Hematopoietic multipotent progenitor cell treated with erythropoietin and hydrocortisone succinate and interleukin-3 and kit ligand, for 6 days (in vitro differentiated cells): ENCODE results near the gene NEK8.
"Not testable (repeated sequence)": the region's sequence is repeated elsewhere in the genome, so short reads cannot be mapped to it uniquely, and the experiment has no call there.

Experiments used
- DNase-seq: peaks from one replicate; pipeline ENCODE4 v3.0.0-alpha.2; 2015

NEK8 gene

DNA sequence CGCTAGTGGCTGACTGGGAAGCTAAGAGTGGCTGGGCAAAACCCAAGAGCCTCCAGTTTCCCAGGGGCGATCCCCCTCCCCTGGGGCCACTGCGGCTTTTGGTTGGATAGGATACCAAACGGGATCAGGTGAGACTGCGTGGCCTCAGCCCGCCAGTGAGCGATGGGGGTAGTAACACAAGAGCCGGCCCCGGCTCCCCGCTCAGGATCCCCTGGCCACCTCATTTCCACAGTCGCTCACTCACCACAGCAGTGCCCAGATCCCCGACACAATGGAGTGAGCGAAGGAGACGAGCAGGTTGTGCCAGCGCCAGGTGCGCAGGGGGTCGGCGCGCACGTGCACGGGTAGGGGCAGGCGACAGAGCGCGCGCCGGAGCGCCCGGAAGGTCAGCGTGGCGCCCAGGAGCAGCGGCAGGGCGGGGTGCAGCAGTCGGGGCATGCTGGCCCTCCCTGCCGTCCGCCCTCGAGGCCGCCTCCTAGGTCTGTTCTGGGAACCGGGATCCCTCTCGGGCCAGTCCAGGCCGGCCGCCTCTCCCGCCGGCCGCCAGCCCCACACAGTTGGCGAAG, 2.8 kb upstream of the NEK8 start:
- DNase-seq, result peak; percentile 88

DNA sequence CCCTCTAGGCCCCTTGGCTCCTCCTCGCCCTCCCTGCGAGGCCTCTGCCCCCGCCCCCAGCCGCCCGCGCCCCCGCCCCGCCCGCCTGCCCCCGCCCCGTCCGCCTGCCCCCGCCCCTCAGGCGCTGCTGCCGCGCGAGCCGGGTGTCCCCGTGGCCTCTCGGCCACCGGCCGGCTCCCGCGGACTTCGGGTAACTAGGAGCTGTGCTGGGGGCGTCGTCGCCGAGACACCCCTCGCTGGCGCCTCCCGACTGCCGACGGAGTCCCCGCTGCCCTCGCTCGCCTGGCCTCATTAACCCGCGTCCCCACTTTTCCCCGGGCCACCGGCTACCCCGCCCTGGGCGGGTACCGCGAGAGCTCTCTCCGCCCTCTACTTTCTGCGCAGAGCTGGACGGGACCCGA, 2.4 kb upstream of the NEK8 start, which contains the start of gene TLCD1:
TLCD1 (minus strand) TSS at position 8 of the 401 bp plus-strand sequence. CDS start 136 bp downstream, outside the sequence.
- DNase-seq, result peak; percentile 87

DNA sequence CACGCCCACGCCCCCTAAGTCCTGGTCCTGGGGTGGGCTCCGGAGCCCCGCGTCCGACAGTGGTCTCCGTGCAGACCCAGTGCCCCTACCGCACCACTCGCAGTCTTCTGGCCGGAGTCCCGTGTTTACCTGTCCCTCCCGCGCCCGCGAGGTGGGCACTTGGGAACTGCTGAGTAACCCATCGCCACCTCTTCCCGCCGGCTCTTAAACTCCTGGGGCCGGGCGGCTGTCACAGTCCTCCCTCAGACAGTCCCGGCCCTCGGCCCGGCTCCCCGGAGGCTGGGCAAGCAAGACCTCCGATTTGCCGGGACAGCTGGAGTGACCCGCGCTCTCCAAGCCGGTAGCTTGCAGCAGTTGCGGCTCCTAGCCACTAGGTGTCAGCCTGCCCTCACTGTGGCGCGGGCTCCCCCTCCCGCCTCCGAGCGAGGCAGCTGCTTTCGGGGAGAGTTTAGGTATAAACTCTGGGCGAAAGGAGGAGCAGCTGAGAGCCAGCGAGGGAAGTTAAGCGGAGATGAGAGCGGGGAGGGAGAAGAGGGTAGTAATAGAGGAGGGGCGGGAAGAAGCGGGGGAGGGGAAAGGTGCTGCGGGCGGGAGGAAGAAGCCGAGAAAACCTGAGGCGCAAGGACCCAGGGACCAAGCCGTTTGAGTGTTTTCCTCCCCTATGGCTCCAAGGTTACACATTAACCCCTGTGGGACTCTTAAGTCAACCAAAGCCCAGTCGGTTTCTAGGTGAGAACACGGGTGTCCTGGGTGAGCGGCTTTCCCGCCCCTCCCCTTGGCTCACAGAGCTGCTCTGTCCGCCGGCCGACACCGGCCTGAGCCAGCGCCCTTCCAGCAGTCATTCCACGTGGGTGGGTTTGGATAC, 1.7 kb upstream of the NEK8 start:
- peak; percentile 96 for DNase-seq

DNA sequence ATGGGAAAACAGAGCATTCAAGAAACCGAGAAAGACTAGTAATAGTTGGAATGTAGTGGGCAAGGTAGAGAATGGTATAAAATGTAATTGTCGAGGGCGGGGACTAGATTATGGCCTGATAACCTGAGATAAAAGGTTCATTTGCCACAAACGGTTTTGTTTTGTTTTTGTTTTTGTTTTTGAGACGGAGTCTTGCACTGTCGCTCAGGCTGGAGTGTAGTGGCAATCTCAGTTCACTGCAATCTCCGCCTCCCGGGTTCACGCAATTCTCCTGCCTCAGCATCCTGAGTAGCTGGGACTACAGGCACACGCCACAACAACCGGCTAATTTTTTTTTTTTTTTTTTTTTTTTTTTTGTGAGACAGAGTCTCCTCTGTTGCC, 1.4 kb downstream of the NEK8 start:
- DNase-seq, result no peak

- no peak for DNase-seq
These were observed 4.8 kb downstream of the NEK8 start for GRCh38 chr17:28733346-28733745.

DNA sequence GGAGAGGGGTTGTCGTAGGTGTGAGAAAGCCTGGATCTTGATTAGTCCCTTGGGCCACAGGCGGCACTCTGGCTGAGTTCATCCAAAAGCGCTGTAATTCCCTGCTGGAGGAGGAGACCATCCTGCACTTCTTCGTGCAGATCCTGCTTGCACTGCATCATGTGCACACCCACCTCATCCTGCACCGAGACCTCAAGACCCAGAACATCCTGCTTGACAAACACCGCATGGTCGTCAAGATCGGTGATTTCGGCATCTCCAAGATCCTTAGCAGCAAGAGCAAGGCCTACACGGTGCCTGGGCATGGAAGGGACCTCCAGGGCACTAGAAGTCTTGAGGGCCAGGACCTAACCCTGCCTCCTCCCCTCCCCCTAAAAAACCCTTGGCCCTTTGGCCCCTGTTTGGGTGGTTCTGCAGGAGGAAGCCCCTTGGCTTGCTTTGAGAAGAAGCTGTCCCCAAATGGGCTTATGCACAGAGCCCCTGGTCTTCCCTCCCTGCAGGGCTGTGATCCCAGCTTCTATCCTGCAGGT, 6.2 kb downstream of the NEK8 start:
- no peak for DNase-seq

DNA sequence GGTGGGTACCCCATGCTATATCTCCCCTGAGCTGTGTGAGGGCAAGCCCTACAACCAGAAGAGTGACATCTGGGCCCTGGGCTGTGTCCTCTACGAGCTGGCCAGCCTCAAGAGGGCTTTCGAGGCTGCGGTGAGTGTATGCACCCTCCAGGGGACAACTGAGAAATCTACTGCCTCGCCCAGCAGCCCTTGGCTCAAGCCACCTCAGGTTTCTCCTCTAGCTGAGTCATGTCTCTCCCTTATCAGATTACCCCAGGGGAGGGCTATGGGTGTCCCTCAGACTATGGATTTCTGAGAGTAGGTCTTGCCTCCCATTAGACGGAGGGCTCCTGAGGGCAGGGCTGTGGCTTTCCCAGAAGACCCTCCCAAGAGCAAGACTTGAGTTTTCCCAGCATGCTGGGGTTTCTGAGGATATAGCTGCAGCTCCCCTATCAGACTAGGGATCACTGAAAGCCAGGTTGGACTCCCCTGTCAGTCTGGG, 6.7 kb downstream of the NEK8 start:
- DNase-seq, result peak; percentile 92

DNA sequence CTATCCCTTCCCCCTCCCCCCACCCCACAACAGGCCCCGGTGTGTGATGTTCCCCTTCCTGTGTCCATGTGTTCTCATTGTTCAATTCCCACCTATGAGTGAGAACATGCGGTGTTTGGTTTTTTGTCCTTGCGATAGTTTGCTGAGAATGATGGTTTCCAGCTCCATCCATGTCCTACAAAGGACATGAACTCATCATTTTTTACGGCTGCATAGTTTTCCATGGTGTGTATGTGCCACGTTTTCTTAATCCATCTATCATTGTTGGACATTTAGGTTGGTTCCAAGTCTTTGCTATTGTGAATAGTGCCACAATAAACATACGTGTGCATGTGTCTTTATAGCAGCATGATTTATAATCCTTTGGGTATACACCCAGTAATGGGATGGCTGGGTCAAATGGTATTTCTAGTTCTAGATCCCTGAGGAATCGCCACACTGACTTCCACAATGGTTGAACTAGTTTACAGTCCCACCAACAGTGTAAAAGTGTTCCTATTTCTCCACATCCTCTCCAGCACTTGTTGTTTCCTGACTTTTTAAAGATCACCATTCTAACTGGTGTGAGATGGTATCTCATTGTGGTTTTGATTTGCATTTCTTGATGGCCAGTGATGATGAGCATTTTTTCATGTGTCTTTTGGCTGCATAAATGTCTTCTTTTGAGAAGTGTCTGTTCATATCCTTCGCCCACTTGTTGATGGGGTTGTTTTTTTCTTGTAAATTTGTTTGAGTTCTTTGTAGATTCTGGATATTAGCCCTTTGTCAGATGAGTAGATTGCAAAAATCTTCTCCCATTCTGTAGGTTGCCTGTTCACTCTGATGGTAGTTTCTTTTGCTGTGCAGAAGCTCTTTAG, 7.6 kb downstream of the NEK8 start:
- not testable (repeated sequence) for DNase-seq

DNA sequence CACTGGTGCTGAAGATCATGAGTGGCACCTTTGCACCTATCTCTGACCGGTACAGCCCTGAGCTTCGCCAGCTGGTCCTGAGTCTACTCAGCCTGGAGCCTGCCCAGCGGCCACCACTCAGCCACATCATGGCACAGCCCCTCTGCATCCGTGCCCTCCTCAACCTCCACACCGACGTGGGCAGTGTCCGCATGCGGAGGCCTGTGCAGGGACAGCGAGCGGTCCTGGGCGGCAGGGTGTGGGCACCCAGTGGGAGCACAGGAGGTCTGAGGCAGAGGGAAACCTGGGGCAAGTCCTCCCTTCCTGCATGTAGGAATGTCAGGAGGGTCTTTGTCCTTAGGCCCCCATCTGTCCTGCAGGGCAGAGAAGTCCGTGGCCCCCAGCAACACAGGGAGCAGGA, 8.7 kb downstream of the NEK8 start:
- no peak for DNase-seq

DNA sequence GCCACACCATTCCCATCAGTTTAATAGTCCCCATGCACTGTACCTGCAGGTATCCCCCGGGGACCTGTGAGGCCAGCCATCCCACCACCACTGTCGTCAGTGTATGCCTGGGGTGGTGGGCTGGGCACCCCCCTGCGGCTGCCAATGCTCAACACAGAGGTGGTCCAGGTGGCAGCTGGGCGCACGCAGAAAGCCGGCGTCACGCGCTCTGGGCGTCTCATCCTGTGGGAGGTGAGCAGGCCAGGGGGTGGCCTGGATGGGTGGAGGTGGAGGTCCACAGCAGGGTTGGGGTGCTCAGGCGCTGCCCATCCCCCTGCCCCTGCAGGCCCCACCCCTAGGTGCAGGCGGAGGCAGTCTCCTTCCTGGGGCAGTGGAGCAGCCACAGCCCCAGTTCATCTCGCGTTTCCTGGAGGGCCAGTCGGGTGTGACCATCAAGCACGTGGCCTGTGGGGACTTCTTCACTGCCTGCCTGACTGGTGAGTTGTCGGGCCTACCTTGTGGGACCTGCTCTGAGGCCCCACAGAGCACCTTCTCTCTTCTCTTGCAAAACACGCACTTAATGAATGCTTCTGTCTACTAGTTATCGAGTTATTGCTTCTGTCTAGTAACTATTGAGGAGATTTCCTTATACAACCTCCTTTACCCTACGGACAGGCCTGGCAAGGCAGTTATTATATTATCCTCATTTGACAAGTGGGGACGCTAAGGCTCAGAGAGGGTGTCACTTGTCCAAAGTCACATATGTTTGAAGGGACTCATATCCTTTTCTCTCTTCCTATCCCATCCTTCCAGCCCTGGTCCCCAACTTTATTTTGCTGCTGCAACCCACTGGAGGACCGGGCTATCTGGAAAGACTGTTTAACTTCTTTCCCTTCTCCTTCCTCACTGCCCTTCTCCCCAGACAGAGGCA, 9.4 kb downstream of the NEK8 start:
- DNase-seq, result peak; percentile 47

- DNase-seq, result no peak
These were observed 10.2 kb downstream of the NEK8 start for GRCh38 chr17:28738680-28739384.

- DNase-seq, result no peak
These were observed 12.1 kb downstream of the NEK8 start for GRCh38 chr17:28740406-28741357.

DNA sequence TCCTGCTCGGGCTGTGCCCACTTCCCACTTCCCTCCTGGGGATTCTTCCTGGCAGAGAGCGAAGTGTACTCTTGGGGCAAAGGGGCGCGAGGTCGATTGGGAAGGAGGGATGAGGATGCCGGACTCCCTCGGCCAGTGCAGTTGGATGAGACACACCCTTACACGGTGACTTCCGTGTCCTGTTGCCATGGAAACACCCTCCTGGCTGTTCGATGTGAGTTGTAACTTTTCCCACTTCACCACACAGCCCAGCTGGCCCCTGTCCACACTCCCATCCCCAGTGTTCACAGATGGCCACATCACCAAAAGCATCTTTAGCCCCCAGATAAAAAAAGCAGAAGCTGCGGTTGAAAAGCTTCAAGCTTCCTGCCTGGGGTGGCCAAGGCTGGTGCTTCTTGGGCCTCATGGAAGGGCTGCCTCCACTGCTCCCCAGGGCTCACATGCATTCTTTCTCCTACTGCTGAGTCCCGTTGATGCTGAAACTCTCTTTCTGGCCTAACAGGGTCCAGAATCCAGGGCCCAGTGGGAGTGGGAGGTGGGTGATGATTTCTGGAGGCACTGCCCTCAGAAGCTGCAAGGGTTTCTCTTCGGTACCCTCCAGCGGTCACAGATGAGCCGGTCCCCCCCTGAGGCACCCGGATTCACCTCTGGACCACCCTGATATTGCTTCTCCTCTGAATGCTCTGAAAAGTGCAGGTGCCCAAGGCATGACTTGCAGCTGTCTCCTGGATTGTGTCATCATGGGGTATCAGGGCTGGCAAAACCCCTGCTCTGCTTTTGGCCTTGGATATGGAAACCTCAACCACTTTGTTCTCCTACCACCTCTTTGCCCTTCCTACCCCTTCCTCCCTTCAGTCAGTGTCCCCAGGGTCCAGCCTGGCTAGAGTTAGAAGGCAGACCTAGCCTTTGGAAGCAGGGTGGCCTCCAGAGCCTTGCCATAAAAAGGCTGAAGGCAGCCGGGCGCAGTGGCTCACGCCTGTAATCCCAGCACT, 13.1 kb downstream of the NEK8 start:
- peak; percentile 95 for DNase-seq

GRCh38 chr17:28743243-28744103, 14.9 kb downstream of the NEK8 start, which contains the start of gene TRAF4:
Gene TRAF4 (plus strand): TSS chr17:28744011. CDS start chr17:28744113, 102 bp downstream.
- peak; percentile 92 for DNase-seq

DNA sequence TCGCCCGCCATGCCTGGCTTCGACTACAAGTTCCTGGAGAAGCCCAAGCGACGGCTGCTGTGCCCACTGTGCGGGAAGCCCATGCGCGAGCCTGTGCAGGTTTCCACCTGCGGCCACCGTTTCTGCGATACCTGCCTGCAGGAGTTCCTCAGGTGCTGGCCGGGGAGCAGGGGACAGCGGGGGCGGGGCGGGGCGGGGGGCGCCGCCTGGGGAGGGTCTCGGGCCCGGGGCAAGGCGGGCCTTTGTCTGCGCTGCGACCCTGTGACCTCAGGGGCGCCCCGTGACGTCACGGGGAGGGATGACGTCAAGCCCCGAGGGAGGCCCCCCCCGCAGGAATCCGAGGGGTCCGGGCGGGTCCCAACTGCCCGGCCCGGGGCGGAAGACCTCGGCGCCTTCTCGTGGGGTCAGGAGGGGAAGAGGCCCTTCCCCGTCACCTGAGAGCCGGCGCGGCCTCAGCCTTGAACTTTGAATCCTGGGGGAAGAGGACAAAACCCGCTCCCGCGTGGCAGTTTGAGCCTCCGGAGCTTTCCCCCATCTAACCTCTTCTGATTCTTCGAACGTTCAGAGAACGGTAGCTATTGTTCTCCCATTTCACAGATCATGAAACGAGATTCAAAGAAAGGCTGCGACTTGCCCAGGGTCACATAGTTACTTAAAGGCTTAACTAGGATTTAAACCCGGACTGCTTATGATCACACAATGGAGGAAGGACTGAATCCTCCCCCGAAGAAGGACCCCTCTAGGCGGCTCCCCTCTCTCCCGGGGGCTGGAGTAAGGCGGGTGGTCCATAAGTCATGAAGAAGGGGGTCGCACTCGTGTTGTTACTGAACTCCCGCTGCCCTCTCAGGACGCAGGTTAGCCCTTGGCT, 15.8 kb downstream of the NEK8 start:
- DNase-seq, result peak; percentile 52

DNA sequence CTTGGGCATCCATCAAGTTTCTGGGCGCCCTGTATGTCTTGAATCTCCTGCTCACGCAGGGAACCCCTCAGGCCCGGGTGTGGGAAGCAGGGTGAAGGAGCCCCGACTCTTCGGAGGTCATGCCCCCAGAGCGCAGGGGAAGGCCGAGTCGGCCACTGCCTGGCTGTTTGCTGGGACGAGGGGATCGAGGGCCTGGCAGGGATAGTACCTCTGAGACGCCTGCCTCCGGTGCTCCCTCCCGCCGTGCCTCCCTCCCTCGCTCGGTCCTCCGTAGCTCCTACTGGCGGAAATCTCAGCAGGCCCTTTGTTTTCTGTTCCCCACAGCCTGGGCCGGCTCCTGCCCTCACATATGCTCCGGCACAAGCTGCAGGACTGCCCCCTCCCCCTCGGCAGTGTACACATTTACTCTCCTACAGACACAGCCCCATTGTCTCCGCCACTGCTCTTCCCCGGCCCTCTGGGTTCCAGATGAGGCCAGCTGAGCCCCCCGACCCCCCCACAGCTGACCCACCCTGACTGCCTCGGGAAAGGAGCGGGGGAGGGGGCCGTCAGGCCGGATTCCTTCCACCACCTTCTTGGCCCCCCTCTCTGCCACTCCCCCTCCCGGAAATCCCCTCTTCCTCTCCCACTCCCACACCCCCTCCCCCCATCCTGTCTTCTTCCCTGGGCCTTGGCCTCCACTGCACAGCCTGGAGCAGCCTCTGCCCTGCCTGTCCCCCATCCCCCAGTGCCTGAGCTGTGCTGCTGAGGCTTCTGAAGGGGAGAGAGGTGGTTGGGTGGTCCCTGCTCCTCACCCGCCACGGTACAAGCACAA, 16.6 kb downstream of the NEK8 start:
- DNase-seq, result peak; percentile 49
